Measurements from ENCODE around the gene IRGQ.

GRCh38 chr19:43622956-43623355, 27.0 kb upstream of the IRGQ start:
- TF ChIP-seq CTCF (conservative IDR thresholded peaks at IDR 0.05; ENCODE audit: low read depth in 2 of 2) = no peak
- no peak for TF ChIP-seq REST (IDR thresholded peaks at IDR 0.05; ENCODE audit: unreplicated experiment)
- no peak for TF ChIP-seq POLR2AphosphoS5 (IDR thresholded peaks at IDR 0.05; ENCODE audit: low read depth)
- no peak for TF ChIP-seq ZNF462 (CRISPR knock-in tag; IDR thresholded peaks at IDR 0.05)
- TF ChIP-seq EZH2 (IDR thresholded peaks at IDR 0.05; ENCODE audit: low read depth, unreplicated experiment) = no peak
- TF ChIP-seq STAT1 (IDR thresholded peaks at IDR 0.05; ENCODE audit: unreplicated experiment) = no peak
- TF ChIP-seq JUNB (IDR thresholded peaks at IDR 0.05; ENCODE audit: unreplicated experiment) = no peak
